GM23338 (cell line): ENCODE data around the gene AQP7. TPM values are rescaled to one million over a fixed set of nuclear protein-coding genes. Genes with fewer than 3 reads are reported as not detected.

Experiments
- ATAC-seq: fragments of 200-7000 bp; cut with Tn5 transposase; 3 replicates; pipeline ENCODE4 v1.9.1; 2020
- DNase-seq: peaks from one replicate; pipeline ENCODE4 v3.0.0-alpha.2; 2015; ENCODE audit warnings: low spot score
- H2AFZ ChIP-seq: fragments of 200-600 bp; sonication (generic); 2 replicates; pipeline ENCODE4 v1.8.0; 2016; ENCODE audit warnings: antibody characterized with exemption, mild to moderate bottlenecking, moderate library complexity
- H3F3A ChIP-seq: fragments of 200-600 bp; sonication (generic); replicated peaks from 2 replicates; pipeline ENCODE4 v1.8.0; 2017; ENCODE audit warnings: antibody characterized with exemption, mixed run types, low read depth
- H3K27ac ChIP-seq: fragments of 200-600 bp; sonication (generic); 2 replicates; pipeline ENCODE4 v1.6.1; 2016; ENCODE audit warnings: low read depth
- H3K27me3 ChIP-seq: fragments of 200-600 bp; sonication (generic); 2 replicates; pipeline ENCODE4 v1.8.0; 2016; ENCODE audit warnings: mild to moderate bottlenecking, mixed run types, moderate library complexity; ENCODE audit not compliant: insufficient read depth
- H3K36me3 ChIP-seq: fragments of 200-600 bp; sonication (generic); 2 replicates; pipeline ENCODE4 v1.8.0; 2016; ENCODE audit warnings: mild to moderate bottlenecking; ENCODE audit not compliant: insufficient read depth
- H3K4me1 ChIP-seq: fragments of 200-600 bp; sonication (generic); 2 replicates; pipeline ENCODE4 v1.8.0; 2016; ENCODE audit warnings: mild to moderate bottlenecking, moderate library complexity; ENCODE audit not compliant: insufficient read depth
- H3K4me2 ChIP-seq: fragments of 200-600 bp; sonication (generic); 2 replicates; pipeline ENCODE4 v1.7.1; 2017; ENCODE audit warnings: mixed run types
- H3K4me3 ChIP-seq: fragments of 200-600 bp; sonication (generic); 2 replicates; pipeline ENCODE4 v1.6.1; 2016; ENCODE audit warnings: mixed run types
- H3K79me2 ChIP-seq: fragments of 200-600 bp; sonication (generic); replicated peaks from 2 replicates; pipeline ENCODE4 v1.8.0; 2017; ENCODE audit warnings: mild to moderate bottlenecking; ENCODE audit not compliant: insufficient read depth
- H3K9me2 ChIP-seq: fragments of 200-600 bp; sonication (generic); 2 replicates; pipeline ENCODE4 v1.8.0; 2017; ENCODE audit not compliant: insufficient read depth
- H4K20me1 ChIP-seq: fragments of 200-600 bp; sonication (generic); replicated peaks from 2 replicates; pipeline ENCODE4 v1.8.0; 2017; ENCODE audit warnings: mild to moderate bottlenecking; ENCODE audit not compliant: insufficient read depth
- H3K27ac Mint-ChIP-seq: 2 replicates; pipeline ENCODE4 v1.8.0; 2020; ENCODE audit warnings: inconsistent platforms, mild to moderate bottlenecking, moderate library complexity, mixed read lengths
- H3K27me3 Mint-ChIP-seq: 3 replicates; pipeline ENCODE4 v1.8.0; 2022; ENCODE audit warnings: low read depth, mild to moderate bottlenecking, moderate library complexity, mixed read lengths, inconsistent platforms; ENCODE audit not compliant: insufficient read depth, poor library complexity
- H3K36me3 Mint-ChIP-seq: 3 replicates; pipeline ENCODE4 v1.8.0; 2021; ENCODE audit warnings: low read depth, mild to moderate bottlenecking, inconsistent platforms, moderate library complexity, mixed read lengths
- H3K4me1 Mint-ChIP-seq: 3 replicates; pipeline ENCODE4 v1.8.0; 2020; ENCODE audit warnings: mild to moderate bottlenecking, inconsistent platforms, mixed read lengths
- H3K4me3 Mint-ChIP-seq: 3 replicates; pipeline ENCODE4 v1.8.0; 2021; ENCODE audit warnings: moderate library complexity, mild to moderate bottlenecking, inconsistent platforms, mixed read lengths
- H3K9me3 Mint-ChIP-seq: 3 replicates; pipeline ENCODE4 v1.8.0; 2020; ENCODE audit warnings: moderate library complexity, mild to moderate bottlenecking, inconsistent platforms, mixed read lengths
- CREB1 ChIP-seq: fragments of 250-450 bp; sonication (Bioruptor Pico); IDR thresholded peaks from 2 replicates; pipeline ENCODE4 v1.5.0; 2020; ENCODE audit warnings: low read depth, mild to moderate bottlenecking, moderate library complexity
- CTCF ChIP-seq, 2 experiments: fragments of 200-600 bp in 1 of 2; sonication (generic) in 1 of 2; conservative IDR thresholded peaks; 2 replicates each; pipeline versions ENCODE4 v1.5.1 to v1.6.1; 2016 to 2017; ENCODE audit warnings: antibody characterized with exemption in 2 of 2, low read depth in 2 of 2, mild to moderate bottlenecking in 2 of 2, moderate library complexity in 1 of 2
- ETS1 ChIP-seq: IDR thresholded peaks from 2 replicates; pipeline ENCODE4 v1.6.1; 2016; ENCODE audit warnings: antibody characterized with exemption
- EZH2phosphoT487 ChIP-seq: fragments of 200-600 bp; sonication (generic); IDR thresholded peaks from one replicate; pipeline ENCODE4 v1.8.1; 2018; ENCODE audit warnings: antibody characterized with exemption; ENCODE audit not compliant: unreplicated experiment
- JUNB ChIP-seq: IDR thresholded peaks from one replicate; pipeline ENCODE4 v1.6.1; 2016; ENCODE audit warnings: antibody characterized with exemption; ENCODE audit not compliant: unreplicated experiment
- NANOG ChIP-seq: IDR thresholded peaks from 2 replicates; pipeline ENCODE4 v1.6.1; 2016; ENCODE audit warnings: antibody characterized with exemption, borderline replicate concordance
- POLR2AphosphoS5 ChIP-seq: IDR thresholded peaks from 2 replicates; pipeline ENCODE4 v1.6.1; 2016; ENCODE audit warnings: antibody characterized with exemption, low read depth
- STAT1 ChIP-seq: IDR thresholded peaks from one replicate; pipeline ENCODE4 v1.6.1; 2016; ENCODE audit warnings: antibody characterized with exemption; ENCODE audit not compliant: unreplicated experiment
- ZNF114 ChIP-seq: fragments of 250-450 bp; sonication (Bioruptor Pico); IDR thresholded peaks from 2 replicates; pipeline ENCODE4 v1.5.0; 2020; ENCODE audit warnings: mild to moderate bottlenecking, moderate library complexity
- ZNF331 ChIP-seq: fragments of 250-450 bp; sonication (Bioruptor Pico); IDR thresholded peaks from 2 replicates; pipeline ENCODE4 v1.5.0; 2020; ENCODE audit warnings: low read depth, mild to moderate bottlenecking, moderate library complexity
- polyA plus RNA-seq: library from polyadenylated mRNA; unstranded; fragments of >200 nt; fragmentation: Nextera tagmentation; extraction: Ambion mirVana; gene quantifications from 2 replicates; pipeline ENCODE4 v1.2.1, GENCODE V29; 2016
- total RNA-seq: library from RNA; depleted of rRNA; stranded (reverse); fragments of >200 nt; shearing (Covaris generic); gene quantifications from 2 replicates; pipeline ENCODE4 v1.2.3, GENCODE V29; 2014

Gene AQP7
- total and polyA plus RNA-seq, 2 experiments from 2014 or later = not detected

- no peaks in the 10 kb centered on the region for H4K20me1 ChIP-seq
- H3K9me3 Mint-ChIP-seq = no peaks in the 10 kb centered on the region
- TF ChIP-seq JUNB = no peak
- TF ChIP-seq EZH2phosphoT487 = no peak
- TF ChIP-seq ZNF114 (CRISPR knock-in tag) = no peak
- TF ChIP-seq ETS1 = no peak
- TF ChIP-seq CREB1 = no peak
- TF ChIP-seq ZNF331 (CRISPR knock-in tag) = no peak
- TF ChIP-seq POLR2AphosphoS5 = no peak
- no peak for TF ChIP-seq STAT1
- TF ChIP-seq CTCF (conservative IDR thresholded peaks at IDR 0.05; ENCODE audit: low read depth in 2 of 2) = no peak
- TF ChIP-seq NANOG = no peak
- no peak overlapping the region for H3K27ac Mint-ChIP-seq
- no peak overlapping the region for H3K4me2 ChIP-seq
- peaks cover 22% of the 10 kb centered on the region for H3K27me3 Mint-ChIP-seq
- H3K4me3 Mint-ChIP-seq = no peak overlapping the region
- peaks cover 36% of the 10 kb centered on the region for H3K4me1 Mint-ChIP-seq
- H3K9me2 ChIP-seq = no peaks in the 10 kb centered on the region
- H3K27ac ChIP-seq = no peak overlapping the region
- DNase-seq (no peak), ATAC-seq (no peak)
- no peak overlapping the region for H3K4me3 ChIP-seq
- H3F3A ChIP-seq = 0 out of 2 replicates have a peak, but pooled peaks cover 8% of the 10 kb centered on the region
- no peak overlapping the region for H2AFZ ChIP-seq
- H3K36me3 ChIP-seq = no peaks in the 10 kb centered on the region
- peaks cover 17% of the 10 kb centered on the region for H3K4me1 ChIP-seq
- peaks cover 12% of the 10 kb centered on the region for H3K27me3 ChIP-seq
- H3K79me2 ChIP-seq = no peaks in the 10 kb centered on the region
- no peaks in the 10 kb centered on the region for H3K36me3 Mint-ChIP-seq
These were observed 39.8 kb upstream of the AQP7 start for GRCh38 chr9:33442125-33442524.

GRCh38 chr9:33440609-33441008 lies 38.2 kb upstream of the AQP7 start:
- H4K20me1 ChIP-seq = no peaks in the 10 kb centered on the region
- H3K4me2 ChIP-seq = no peak overlapping the region
- H3K9me2 ChIP-seq = no peaks in the 10 kb centered on the region
- Mint-ChIP-seq H3K27me3 (peaks cover 14% of the 10 kb centered on the region), H3K36me3 (no peaks in the 10 kb centered on the region), H3K4me1 (peaks cover 25% of the 10 kb centered on the region), H3K27ac (no peak overlapping the region), H3K9me3 (no peaks in the 10 kb centered on the region), H3K4me3 (no peak overlapping the region)
- peaks cover 5% of the 10 kb centered on the region for H3K4me1 ChIP-seq
- H3K36me3 ChIP-seq = no peaks in the 10 kb centered on the region
- TF ChIP-seq ETS1 (no peak), CTCF (conservative IDR thresholded peaks at IDR 0.05; ENCODE audit: low read depth in 2 of 2) (no peak), NANOG (no peak)
- DNase-seq = no peak
- no peaks in the 10 kb centered on the region for H3K79me2 ChIP-seq
- no peaks in the 10 kb centered on the region for H3F3A ChIP-seq
- no peak overlapping the region for H3K27ac ChIP-seq
- H2AFZ ChIP-seq = no peak overlapping the region
- no peak overlapping the region for H3K4me3 ChIP-seq
- ATAC-seq = no peak
- H3K27me3 ChIP-seq = no peaks in the 10 kb centered on the region
